SK-N-SH treated with all-trans-retinoic acid at 6 μM for 48 hours (cell line): ENCODE results near the gene SLC26A9.

Experiments used
- ARNTL ChIP-seq: fragments of 450-650 bp; formaldehyde crosslinking; IDR thresholded peaks from 2 replicates; pipeline ENCODE4 v1.5.0; 2020; ENCODE audit warnings: low read depth, mild to moderate bottlenecking, moderate library complexity, borderline replicate concordance
- GLIS3 ChIP-seq: fragments of 250-450 bp; sonication (Bioruptor Pico); IDR thresholded peaks from 2 replicates; pipeline ENCODE4 v1.5.0; 2020; ENCODE audit warnings: mild to moderate bottlenecking, moderate library complexity
- RARB ChIP-seq: fragments of 250-450 bp; sonication (Bioruptor Pico); IDR thresholded peaks from 2 replicates; pipeline ENCODE4 v1.8.0; 2021; ENCODE audit warnings: mild to moderate bottlenecking, moderate library complexity
- ZFP3 ChIP-seq: fragments of 250-450 bp; sonication (Bioruptor Pico); IDR thresholded peaks from 2 replicates; pipeline ENCODE4 v1.5.0; 2020; ENCODE audit warnings: mild to moderate bottlenecking, moderate library complexity
- ZNF565 ChIP-seq: fragments of 450-650 bp; formaldehyde crosslinking; conservative IDR thresholded peaks from 2 replicates; pipeline ENCODE4 v1.5.0; 2020; ENCODE audit warnings: low read depth, mild to moderate bottlenecking, moderate library complexity
- TF ChIP-seq, protein P1 (sequence below): fragments of 250-450 bp; sonication (Bioruptor Pico); IDR thresholded peaks from 2 replicates; pipeline ENCODE4 v1.5.0; 2020; ENCODE audit warnings: mild to moderate bottlenecking, moderate library complexity
- TF ChIP-seq, protein P2 (sequence below): fragments of 250-450 bp; sonication (Bioruptor Pico); IDR thresholded peaks from 2 replicates; pipeline ENCODE4 v1.8.0; 2020; ENCODE audit warnings: mild to moderate bottlenecking, moderate library complexity, borderline replicate concordance
- TF ChIP-seq, protein P3 (sequence below): fragments of 250-450 bp; sonication (Bioruptor Pico); IDR thresholded peaks from 2 replicates; pipeline ENCODE4 v1.5.1; 2020; ENCODE audit warnings: low read depth, mild to moderate bottlenecking, moderate library complexity

DNA sequence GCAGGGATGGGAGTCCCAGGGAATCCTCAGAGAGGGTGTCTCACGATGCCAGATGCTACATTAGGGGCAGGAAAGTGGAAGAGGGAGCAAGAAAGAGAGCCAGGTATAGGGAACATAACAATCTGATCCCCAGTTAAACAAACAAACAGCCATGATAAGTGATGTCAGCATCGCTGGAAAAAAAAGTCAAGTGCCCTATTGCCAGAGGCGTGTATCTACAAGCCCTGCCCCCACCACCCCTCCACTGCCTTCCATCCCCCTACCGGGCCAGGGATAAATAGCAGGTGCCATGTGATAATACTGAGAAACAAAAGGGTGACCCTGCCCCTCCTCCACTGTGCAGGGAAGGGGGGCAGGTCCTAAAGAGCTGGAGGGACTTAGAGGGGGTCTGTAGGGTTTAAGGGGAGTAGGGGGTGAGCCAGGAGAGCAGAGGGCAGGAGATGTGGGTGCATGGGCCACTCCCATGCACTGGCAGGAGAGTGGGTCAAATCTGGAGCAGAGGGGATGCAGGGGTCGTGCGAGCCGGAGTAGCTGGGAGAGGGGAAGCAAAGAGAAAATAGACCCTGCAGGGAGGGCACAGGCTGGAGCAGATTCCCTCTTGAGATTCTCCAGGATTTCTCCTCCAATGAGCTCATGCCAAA, 3.4 kb downstream of the SLC26A9 start:
- TF ChIP-seq, protein P1, sequence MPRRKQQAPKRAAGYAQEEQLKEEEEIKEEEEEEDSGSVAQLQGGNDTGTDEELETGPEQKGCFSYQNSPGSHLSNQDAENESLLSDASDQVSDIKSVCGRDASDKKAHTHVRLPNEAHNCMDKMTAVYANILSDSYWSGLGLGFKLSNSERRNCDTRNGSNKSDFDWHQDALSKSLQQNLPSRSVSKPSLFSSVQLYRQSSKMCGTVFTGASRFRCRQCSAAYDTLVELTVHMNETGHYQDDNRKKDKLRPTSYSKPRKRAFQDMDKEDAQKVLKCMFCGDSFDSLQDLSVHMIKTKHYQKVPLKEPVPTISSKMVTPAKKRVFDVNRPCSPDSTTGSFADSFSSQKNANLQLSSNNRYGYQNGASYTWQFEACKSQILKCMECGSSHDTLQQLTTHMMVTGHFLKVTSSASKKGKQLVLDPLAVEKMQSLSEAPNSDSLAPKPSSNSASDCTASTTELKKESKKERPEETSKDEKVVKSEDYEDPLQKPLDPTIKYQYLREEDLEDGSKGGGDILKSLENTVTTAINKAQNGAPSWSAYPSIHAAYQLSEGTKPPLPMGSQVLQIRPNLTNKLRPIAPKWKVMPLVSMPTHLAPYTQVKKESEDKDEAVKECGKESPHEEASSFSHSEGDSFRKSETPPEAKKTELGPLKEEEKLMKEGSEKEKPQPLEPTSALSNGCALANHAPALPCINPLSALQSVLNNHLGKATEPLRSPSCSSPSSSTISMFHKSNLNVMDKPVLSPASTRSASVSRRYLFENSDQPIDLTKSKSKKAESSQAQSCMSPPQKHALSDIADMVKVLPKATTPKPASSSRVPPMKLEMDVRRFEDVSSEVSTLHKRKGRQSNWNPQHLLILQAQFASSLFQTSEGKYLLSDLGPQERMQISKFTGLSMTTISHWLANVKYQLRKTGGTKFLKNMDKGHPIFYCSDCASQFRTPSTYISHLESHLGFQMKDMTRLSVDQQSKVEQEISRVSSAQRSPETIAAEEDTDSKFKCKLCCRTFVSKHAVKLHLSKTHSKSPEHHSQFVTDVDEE (CRISPR knock-in tag) = no peak
- no peak for TF ChIP-seq RARB
- TF ChIP-seq, protein P2, sequence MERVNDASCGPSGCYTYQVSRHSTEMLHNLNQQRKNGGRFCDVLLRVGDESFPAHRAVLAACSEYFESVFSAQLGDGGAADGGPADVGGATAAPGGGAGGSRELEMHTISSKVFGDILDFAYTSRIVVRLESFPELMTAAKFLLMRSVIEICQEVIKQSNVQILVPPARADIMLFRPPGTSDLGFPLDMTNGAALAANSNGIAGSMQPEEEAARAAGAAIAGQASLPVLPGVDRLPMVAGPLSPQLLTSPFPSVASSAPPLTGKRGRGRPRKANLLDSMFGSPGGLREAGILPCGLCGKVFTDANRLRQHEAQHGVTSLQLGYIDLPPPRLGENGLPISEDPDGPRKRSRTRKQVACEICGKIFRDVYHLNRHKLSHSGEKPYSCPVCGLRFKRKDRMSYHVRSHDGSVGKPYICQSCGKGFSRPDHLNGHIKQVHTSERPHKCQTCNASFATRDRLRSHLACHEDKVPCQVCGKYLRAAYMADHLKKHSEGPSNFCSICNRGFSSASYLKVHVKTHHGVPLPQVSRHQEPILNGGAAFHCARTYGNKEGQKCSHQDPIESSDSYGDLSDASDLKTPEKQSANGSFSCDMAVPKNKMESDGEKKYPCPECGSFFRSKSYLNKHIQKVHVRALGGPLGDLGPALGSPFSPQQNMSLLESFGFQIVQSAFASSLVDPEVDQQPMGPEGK = no peak
- no peak for TF ChIP-seq ARNTL (CRISPR knock-in tag)
- TF ChIP-seq ZFP3 (CRISPR knock-in tag) = no peak
- no peak for TF ChIP-seq GLIS3
- TF ChIP-seq, protein P3, sequence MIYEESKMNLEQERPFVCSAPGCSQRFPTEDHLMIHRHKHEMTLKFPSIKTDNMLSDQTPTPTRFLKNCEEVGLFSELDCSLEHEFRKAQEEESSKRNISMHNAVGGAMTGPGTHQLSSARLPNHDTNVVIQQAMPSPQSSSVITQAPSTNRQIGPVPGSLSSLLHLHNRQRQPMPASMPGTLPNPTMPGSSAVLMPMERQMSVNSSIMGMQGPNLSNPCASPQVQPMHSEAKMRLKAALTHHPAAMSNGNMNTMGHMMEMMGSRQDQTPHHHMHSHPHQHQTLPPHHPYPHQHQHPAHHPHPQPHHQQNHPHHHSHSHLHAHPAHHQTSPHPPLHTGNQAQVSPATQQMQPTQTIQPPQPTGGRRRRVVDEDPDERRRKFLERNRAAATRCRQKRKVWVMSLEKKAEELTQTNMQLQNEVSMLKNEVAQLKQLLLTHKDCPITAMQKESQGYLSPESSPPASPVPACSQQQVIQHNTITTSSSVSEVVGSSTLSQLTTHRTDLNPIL = no peak
- no peak for TF ChIP-seq ZNF565 (CRISPR knock-in tag)
